GM19023 (cell line): ENCODE results near the gene XPR1.
"Not testable (repeated sequence)": the region's sequence is repeated elsewhere in the genome, so short reads cannot be mapped to it uniquely, and the experiment has no call there.

ENCODE experiments used
- ATAC-seq: cut with Tn5 transposase; IDR thresholded peaks from one replicate; pipeline ENCODE4 v1.9.1; 2021; ENCODE audit warnings: mild to moderate bottlenecking, moderate library complexity; ENCODE audit not compliant: unreplicated experiment

Gene XPR1

DNA sequence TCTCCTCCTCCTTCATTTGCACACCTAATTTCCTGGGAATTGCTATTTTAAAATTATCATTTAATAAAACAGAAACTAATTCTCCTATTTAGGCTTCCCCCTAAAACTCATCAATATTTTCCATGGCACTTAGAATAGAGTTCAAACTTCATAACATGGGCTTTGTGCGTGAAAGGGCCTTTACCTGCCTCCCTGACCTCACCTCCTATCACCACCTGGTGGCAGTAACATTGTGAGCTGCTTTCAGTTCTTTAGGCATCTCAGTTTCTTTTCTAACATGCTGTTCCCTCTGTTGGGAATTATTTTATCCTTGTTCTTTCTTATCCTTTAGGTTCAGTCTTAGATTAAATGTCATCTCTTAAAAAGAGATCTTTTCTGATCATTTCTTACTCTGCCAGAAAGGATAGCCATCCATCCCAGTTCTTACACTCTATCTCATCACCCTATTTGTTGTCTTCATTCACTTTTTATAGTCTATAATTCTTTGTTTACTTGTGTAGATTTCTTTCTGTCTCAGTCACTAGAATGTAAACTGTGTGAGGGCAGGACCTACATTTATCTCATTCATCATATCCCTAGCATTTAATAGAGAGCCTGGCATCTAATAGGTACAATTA is 147.1 kb downstream of the XPR1 start:
- no peak for ATAC-seq

DNA sequence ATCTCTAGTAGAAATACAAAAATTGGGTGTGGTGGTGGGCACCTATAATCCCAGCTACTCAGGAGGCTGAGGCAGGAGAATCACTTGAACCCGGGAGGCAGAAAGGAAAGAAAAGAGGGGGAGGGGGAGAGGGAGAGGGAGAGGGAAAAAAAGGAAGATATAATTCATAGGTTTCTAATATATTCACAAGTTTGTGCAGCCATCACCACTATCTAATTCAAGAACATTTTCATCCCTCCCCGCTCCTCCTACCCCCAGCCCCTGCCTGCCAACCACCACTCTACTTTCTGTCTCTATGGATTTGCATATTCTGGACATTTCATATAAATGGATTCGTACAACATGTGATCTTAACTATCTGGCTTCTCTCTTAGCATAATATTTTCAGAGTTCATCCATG is 147.8 kb downstream of the XPR1 start:
- ATAC-seq = no peak

DNA sequence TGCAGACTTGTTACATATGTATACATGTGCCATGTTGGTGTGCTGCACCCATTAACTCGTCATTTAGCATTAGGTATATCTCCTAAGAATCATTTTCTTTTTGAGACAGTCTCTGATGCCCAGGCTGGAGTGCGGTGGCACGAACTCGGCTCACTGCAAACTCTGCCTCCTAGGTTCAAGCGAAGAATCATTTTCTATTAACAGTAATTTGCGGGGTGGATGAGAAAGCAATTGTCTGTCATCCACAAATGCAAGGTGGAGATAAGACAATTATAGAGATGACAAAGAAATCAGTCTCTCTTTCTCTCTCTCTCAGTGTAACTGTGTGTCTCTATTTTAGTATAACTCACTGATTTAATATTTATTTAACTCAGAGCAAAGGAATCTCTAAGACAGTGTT is 149.9 kb downstream of the XPR1 start:
- no peak for ATAC-seq

DNA sequence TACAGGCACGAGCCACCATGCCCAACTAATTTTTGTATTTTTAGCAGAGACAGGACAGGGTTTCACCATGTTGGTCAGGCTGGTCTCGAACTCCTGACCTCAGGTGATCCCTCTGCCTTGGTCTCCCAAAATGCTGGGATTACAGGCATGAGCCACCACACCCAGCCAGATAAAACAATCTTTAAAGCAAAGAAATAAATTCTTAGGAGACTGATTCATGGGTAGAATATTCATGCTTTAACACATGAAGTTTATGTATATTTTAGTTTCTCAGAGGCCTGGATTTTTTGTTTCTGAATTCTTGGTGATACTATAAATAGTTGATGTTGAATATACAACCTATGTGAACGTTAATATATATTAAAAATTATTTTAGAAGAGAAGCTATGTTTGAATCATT is 153.5 kb downstream of the XPR1 start:
- no peak for ATAC-seq

DNA sequence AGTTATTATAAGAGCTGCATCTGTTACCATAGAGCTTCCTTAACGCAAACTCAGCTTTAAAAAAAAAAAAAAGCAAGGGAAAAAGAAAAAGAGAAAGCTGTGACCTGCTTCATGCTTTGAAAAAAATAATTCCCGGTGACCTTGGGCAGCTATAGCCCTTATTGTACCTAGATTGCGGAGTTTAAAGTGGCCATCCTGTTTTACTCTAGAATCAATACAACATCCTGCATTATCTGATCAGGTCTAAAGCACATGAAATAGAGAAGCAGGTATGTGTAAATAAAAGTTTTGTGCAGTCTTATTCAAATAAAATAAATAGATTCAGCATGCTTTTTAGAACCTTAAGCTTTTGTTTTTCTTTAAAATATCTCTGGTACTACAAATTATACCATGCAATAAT is 154.1 kb downstream of the XPR1 start:
- ATAC-seq = no peak

DNA sequence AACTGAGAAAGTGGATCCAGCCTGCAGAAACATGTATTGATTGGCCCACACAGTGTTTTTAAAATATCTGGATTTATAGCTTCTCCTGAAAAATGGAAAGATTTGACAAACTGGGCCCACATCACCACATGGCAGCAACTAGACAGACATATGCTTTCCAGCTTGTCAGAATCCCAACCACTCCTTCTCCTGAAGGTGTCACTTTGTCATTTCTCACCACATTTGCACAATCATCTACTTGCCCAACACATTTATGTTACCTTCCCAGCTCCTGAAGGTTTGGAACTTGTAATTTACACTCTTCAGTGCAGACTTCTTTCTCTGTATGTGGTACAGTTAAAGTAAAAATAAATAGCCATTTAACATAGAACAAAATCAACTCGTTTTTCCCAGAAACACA is 154.8 kb downstream of the XPR1 start:
- ATAC-seq = no peak

DNA sequence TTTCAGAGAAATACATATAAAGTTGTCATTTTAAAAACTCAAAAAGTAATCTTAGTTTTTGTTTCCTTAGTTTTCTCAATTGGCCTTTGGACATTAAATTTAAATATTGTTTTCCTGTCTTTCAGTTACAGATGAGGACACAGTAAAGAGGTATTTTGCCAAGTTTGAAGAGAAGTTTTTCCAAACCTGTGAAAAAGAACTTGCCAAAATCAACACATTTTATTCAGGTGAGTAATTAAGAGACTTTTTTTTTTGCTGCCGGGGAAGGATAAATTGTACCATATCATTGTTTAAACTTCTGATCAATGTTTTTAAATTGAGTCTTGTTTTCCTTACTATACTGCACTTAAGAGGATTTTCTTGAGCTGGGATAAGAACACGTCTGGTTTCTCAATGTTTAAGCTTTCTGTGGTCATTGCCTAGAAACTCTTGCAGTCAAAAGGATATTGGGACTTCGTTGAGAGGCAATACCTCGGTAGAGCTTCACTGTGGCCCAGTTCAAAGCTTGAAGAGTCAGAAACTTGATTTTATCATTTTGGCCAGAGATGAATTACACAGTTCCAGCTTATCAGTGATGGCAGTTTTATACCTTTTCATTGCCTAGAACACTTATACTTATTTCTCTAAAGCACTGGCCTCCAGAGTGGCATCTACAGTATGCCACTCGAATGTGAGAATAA is 155.9 kb downstream of the XPR1 start:
- no peak for ATAC-seq

DNA sequence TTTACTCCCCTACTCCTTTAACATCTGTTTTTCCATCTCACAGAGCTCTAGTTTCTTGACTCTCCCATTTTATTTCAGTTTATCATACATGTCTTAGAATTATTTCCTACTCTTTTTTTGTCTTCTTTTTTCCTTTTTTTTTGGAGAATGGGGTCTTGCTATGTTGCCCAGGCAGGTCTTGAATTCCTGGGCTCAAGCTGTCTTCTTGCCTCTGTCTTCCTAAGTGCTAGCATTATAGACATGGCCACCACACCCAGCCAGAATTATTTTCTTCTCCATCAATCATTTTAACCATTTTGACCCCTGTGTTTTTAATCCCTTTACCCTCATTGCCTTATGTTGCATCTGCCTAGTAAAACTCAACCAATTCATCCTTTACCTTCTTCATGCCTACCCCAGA is 157.6 kb downstream of the XPR1 start:
- no peak for ATAC-seq

DNA sequence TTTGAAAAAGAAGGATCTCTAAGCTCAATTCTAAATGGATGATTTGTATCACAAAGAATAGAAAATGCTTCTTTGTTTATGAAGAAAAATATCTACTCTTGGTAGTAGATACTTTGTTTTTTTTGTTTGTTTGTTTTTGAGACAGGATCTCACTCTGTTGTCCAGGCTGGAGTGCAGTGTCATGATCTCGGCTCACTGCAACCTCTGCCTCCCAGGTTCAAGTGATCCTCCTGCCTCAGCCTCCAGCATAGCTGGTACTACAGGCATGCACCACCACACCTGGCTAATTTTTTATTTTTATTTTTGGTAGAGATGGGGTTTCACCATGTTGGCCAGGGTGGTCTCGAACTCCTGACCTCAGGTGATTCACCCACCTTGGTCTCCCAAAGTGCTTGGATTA is 159.3 kb downstream of the XPR1 start:
- ATAC-seq = not testable (repeated sequence)

DNA sequence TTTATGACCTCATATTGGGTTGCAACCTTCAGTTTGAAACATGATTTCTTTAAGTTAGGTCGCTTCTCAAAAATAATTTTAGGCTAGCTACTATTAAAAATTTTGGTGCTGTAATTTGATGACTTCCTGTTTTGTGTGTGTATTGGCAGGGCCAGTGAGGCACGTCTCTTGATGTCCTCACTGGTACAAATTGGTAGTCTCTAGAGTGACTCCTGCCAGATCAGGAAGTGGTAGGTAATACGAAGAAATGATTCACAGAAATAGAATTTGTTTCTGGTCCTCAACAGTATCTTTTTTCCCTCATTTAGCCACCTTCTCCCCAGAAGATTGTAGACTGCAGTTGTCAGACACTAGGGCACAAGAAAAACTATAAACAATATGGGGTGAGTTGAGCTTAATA is 160.0 kb downstream of the XPR1 start:
- ATAC-seq = no peak

DNA sequence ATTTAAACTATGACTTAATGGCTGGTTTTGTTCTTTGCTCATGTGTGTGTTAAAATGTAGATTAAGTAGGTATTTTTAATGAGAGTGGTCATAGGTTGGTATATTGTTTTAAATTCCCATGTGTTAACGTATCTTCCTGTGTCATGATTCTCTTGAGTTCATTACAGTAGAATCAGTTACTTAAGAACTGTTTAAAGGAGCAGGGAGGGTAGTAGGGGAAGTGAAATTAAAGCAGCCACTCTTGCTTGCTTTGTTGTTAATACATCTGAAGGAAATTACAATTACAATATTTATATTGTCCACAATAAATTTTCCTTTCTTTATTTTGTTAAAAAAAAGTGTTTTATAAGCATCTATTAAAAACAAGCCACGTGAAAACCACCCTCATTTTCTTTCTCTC is 161.6 kb downstream of the XPR1 start:
- no peak for ATAC-seq

DNA sequence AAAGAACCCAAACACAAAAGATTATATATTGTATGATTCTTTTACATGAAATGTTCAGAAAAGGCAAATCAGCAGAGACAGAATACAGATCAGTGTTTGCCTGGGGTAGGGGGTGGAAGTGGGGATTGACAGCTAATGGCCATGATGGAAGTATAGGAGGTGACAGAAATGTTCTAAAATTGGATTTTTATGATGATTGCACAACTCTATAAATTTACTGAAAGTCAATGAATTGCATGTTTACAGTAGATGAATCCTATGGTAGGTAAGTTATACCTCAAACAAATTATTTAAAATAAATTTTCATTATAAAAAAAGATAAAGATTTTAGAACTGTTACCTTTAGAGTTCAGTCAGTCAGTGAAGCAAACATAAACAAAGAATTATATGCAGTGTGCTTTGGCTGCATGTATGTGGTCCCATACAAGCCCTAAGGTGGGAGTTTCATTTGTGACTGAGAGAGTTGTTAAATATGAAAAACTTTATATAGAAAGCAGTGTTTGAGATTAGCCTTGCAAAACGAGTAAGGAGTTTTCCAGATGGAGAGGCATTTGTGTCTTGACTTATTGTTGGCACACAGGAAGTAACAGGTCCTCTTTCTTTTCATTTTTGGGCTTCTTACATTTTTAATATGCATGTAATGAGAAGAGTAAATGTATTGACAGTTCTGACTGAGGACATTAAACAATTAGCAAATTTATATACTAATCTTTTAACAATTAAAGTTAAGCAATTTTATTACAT is 165.2 kb downstream of the XPR1 start:
- no peak for ATAC-seq

DNA sequence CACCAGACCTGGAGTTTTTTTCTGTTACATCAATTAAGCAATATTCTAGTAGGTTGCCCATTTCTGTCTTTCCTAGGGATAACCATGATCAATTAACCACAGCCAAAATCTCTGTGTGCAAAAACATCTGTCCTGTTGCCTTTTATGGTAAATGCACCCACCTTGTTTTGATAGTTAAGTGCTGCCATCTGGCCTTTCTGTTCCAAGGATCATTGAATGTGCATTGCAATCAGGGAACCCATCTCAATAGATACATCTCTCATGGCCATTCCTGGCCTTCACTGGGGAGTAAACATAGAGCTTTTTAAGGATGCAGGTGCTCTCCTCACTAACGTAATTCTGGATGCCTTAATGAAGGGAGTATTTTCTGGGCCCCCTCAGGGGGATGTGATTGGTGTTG is 169.1 kb downstream of the XPR1 start:
- no peak for ATAC-seq

DNA sequence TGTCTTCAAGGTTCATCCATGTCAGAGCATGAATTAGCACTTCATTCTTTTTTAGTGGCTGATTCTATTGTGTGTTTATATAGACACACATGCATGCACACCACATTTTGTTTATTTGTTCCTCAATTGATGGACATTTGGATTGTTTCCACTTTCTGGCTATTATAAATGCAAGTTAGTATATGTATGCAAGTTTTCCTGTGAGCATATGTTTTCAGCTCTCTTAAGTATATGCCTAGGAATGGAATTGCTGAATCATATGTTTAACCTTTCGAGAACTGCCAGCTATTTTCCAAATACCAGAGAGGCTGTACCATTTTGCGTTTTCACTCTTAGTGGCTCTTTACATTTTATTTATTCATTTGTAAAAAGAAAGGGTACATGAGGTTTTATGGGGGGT is 171.0 kb downstream of the XPR1 start:
- ATAC-seq = no peak

DNA sequence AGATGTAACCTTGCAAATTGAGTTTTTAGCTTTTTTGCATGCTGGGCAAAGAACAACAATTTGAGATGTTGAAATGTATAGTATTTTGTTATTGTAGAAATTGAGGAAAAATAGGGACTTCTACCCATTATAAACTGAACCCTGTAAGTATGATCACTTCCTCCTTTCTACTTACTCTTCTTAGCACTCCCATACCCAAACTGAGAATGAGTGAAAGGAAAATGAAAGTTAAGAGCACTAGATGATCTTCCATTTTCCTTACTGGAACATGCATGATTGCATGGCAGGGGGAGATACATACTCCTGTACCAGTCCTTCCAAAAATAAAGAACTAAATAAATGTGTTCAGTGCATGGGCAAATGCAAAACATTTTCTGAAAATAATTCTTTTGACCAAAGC is 173.5 kb downstream of the XPR1 start:
- peak; percentile 62 for ATAC-seq

DNA sequence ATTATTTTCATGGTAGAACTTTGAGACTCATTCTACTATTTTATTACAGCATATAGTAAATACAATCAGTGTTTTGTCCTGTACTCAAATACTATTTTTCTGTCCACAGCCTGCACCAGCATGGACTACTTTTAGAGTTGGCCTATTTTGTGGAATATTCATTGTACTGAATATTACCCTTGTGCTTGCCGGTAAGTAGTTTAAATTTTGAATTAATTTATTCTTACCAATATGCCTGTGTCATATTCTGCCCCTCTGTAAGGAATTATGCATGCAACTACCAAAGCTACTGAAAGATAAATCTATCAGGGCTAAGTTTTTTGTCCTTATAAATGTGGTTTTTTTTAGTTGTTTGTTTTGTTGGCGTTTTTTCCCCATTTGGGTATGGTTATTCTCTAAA is 179.5 kb downstream of the XPR1 start:
- no peak for ATAC-seq

DNA sequence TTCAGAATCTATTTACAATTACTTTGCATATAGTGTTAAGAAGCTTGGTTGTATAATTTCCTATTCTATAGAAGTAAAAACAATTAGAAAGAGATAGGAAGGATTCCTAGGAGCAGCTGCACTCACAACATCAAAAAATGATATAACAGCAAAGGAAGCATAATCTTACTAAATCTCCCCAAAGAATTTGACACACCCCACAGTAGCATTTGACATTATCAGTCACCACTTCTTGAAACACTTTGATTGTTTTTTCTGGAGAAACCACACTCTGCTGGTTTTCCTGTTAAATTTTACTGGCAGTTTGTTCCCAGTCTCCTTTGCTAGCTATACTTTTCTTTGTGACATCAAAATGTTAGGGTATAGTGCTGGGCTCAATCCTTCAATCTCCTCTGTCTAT is 180.1 kb downstream of the XPR1 start:
- ATAC-seq = no peak

DNA sequence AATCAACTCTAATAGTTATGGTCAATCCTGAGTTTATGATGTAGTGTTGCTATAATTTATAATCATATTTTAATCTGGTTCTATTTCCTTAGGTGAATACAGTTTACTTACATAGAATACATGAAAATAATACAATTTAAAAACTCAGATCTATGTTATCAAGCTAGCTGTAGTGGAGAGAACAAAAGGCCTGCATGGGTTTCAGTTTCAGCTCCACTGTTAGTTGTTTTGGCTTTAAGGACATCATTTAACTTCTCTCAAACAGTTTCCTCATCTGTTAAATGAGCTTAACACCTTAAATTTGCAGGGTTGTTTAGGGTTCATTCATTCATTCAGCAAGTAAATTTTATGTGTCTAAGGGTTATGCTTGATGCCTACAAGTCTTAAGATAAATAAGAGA is 182.4 kb downstream of the XPR1 start:
- ATAC-seq = no peak

DNA sequence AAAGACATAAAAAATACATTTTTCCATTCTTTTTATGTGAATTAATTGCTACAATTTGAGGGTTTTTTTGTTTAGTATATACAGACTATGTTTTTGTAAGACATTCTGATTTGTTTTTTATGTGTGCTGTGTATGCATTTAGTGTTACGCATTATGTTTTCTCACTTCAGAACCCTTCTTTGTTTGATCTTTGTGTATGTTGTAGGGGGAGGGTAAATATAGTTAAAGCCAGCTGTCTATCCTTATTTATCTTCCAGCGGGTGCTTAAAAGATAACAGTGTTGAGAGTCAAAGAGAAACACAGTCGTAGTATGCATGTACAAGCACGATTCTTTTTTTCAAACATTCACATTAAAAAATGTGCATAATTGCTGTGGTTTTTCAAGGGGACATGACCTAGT is 183.4 kb downstream of the XPR1 start:
- ATAC-seq = no peak

DNA sequence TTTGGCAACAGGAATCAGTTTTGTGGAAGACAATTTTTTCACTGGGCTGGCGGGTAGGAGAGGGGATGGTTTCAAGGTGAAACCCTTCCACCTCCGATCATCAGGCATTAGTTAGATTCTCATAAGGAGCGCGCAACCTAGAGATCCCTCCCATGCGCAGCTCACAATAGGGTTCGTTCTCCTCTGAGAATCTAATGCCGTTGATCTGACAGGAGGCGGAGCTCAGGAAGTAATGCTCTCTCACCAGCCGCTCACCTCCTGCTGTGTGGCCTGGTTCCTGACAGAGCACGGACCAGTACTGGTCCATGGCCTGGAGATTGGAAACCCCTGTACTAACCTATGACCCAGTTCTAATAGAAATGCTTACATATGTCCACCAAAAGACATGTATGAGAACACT is 184.3 kb downstream of the XPR1 start:
- no peak for ATAC-seq

DNA sequence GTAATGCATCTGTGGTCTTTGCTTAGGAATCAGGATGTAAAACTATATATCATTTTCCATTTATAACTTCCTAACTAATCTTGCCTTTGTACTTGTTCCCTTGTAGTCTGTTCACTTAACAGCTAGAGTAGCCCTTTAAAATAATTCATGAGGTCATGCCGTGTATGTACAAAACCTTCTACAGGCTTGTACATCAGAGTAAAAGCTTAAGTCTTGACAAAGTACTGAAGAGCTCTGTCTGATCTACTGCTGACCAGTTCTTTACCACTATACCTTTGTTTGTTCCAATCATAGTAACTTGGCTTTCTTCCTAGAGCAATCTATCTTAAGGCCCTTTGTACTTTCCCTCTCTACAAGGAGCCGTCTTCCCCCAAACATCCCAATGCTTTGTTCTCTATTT is 190.1 kb downstream of the XPR1 start:
- no peak for ATAC-seq

DNA sequence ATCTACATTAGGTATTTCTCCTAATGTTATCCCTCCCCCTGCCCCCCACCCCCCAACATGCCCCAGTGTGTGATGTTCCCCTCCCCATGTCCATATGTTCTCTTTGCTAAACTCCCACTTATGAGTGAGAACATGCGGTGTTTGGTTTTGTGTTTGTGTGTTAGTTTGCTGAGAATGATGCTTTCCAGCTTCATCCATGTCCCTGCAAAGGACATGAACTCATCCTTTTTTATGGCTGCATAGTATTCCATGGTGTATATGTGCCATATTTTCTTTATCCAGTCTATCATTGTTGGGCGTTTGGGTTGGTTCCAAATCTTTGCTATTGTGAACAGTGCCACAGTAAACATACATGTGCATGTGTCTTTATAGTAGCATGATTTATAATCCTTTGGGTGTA is 199.7 kb downstream of the XPR1 start:
- ATAC-seq = not testable (repeated sequence)
